Tibial nerve (tissue), 4 donors: Measurements from ENCODE around the gene ICAM5.

ENCODE experiments used
- CTCF ChIP-seq, 5 experiments: fragments of 200-600 bp in 3 of 5; fragments of 450-650 bp in 2 of 5; sonication (generic) in 3 of 5; IDR thresholded peaks; one replicate each; pipeline ENCODE4 v1.5.1; 2016 to 2019; ENCODE audit warnings: antibody characterized with exemption in 5 of 5, mild to moderate bottlenecking in 3 of 5, moderate library complexity in 2 of 5
- EP300 ChIP-seq, 2 donors: sonication (generic); formaldehyde crosslinking; IDR thresholded peaks; one replicate each; pipeline ENCODE4 v1.6.1; 2017; ENCODE audit warnings: antibody characterized with exemption in 2 of 2, mild to moderate bottlenecking in 1 of 2
- POLR2A ChIP-seq, 2 donors: fragments of 450-650 bp; IDR thresholded peaks; one replicate each; pipeline ENCODE4 v1.6.1; 2017; ENCODE audit warnings: antibody characterized with exemption in 2 of 2, mild to moderate bottlenecking in 2 of 2, moderate library complexity in 2 of 2

GRCh38 chr19:10269333-10270179 is 20.2 kb upstream of the ICAM5 start:
- peak; percentile 93 to 96 (median 95) for TF ChIP-seq CTCF (IDR thresholded peaks at IDR 0.05)
- TF ChIP-seq EP300 (IDR thresholded peaks at IDR 0.05), result no peak
- TF ChIP-seq POLR2A (IDR thresholded peaks at IDR 0.05), result no peak
